GM19035 (cell line): ENCODE data around the gene MEG3.
"Not testable (repeated sequence)": the region's sequence is repeated elsewhere in the genome, so short reads cannot be mapped to it uniquely, and the experiment has no call there.

Experiments
- ATAC-seq: cut with Tn5 transposase; IDR thresholded peaks from one replicate; pipeline ENCODE4 v1.9.1; 2021; ENCODE audit not compliant: unreplicated experiment

The MEG3 gene

DNA sequence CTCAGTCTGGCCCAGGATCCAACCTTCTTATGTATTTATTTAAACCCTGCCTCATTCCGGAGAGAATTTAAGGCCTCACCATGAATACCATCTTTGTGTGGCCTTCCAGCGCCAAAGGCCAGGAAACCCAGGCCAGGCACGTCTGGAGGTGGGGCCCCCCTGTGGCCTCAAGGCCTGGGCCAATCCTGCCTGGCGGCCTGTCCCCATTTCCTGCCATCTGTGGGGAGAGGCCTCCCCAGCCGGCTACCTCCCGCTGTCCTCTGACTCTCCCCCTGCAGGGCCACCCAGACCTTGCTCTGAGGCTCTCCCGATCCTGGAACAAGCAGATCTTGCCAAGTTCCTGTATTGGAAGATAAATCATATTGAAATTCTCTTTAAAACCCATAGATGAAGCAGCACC lies 37.4 kb upstream of the MEG3 start:
- no peak for ATAC-seq

DNA sequence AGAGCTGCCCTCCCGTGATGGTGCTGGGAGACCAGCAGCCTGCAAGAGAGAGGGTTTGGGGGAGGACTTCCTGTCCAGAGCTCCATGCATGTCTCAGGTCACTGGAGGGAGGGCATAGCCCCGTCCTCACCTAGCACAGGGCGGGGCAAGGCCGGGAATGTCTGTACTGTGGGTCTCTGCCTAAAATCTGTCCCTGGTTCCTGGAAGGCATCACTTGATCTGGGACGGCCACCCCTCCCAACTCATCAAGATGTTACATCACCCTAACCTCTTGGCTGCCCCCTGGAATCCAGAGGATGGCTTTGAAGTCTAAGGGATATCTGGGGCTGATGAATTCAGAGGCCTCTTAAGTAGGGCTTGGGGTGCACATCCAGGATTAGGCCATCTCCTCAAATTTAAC lies 37.0 kb upstream of the MEG3 start:
- no peak for ATAC-seq

DNA sequence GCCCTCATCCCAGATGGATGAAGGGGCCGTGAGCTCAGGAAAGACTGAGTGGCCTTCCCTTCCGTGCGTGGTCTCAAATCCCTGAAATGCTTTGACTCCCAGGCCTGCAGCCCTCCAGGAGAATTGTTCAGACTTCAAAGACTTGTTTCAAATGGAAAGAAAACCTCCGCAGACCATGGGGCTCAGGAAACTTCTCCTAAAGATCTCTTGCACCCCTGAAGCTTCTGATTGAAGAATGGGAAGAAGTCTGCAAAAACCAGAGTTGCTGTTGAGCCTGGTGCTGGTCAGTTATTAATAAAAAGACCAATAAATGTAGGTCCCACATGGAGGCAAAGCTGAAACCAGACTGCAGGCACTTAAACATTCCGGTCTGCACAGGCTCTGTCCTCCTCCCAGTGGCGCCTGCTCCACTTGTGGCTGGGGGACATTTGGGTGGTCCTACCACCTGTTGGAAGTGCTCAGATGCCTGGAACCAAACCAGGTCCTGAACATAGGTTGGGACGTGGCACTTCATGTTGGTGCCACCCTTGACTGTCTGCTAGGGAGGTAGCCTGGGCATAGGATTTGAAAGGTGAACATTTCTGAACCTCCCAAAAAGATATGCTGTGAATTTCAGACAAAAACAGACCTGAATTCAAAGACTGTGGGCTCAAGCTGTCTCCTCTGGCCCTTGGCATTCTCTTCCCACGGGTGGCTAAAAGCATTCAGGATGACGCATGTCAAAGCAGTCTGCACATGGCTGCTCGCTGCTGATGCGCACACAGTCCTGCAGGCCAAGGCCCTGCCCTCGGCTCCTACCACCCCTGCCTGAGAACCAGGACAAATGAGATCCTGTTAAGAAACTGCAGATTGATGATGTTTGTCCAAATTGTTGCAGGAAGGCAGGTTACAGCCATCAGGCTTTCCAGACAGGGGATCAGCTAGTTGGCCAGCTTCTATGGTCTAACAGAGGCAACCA lies 36.2 kb upstream of the MEG3 start:
- no peak for ATAC-seq

DNA sequence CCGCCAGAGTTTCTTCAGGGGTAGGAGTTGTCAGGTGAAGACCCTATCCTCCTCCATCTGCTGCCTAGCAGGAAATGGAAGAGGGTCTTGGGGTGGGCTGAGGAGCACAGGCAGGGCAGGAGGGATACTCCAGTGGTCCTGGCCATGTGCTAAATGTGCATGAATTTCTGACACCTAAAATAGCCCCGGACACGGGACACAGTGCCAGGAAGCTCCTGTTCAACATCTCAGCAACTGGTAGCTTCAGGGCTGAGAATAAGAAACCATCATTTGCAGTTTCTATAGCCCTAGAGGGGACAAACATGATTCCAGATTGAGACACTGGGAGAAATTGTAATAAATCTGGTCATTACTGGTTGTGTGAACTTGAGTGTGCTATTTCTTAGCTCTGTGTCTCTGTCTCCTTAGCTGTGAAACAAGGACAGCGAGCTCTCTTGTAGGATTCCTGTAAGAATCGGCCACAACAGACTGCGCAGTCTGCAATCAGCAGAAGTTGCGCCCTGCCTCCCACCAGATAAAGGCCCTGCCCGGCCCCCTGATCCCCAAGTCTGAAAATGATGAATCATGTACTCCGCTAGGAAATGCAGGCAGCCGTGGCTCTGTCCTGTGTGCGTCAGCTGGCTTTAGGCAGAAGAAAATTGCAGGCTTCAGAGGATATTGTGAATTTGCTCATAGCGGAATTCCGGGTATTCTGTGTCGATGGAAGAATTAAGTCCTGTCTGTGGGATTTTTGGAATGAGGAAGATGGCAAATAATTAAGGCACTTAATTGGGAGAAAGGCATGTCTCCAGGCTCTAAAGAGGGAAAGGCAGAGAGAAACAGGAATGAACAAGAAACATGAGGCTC lies 35.2 kb upstream of the MEG3 start:
- ATAC-seq = no peak

DNA sequence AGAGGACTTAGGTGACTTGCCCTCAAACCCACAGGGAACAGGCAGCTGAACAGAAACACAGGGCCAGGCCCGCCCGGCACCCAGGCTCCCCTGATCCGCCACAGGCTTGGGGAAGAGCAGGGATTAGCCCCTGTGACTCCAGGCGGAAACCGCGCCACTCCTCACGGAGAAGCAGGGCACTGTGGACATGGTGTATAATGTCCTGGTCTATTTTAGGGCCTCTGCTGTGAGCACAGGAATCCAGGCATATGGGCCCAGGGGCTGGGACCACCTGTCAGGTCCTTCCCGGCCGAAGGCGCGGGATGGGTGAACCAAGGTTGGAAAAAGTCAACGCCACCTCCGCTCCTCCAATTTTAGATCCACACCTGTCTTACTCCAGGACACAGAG lies 34.6 kb upstream of the MEG3 start:
- no peak for ATAC-seq

DNA sequence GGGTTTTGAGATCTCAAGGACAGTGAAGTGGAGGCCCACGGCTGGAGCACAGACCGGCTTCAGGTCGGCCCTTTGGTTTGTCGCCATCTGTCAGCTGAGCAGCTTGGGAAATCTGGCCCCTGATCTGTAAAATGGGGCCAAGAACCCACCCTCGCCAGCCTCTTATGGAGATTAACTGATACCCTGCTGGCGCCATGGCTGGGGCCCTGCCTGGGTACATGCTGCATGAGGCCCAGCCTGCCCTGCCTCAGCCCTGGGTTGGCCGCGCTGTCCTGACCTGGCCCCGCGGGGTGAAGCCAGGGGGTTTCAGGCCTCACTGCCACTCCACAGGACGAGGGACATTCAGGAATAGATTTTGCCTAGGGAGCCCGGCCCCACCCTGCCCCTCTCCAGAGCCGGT lies 33.9 kb upstream of the MEG3 start:
- no peak for ATAC-seq

DNA sequence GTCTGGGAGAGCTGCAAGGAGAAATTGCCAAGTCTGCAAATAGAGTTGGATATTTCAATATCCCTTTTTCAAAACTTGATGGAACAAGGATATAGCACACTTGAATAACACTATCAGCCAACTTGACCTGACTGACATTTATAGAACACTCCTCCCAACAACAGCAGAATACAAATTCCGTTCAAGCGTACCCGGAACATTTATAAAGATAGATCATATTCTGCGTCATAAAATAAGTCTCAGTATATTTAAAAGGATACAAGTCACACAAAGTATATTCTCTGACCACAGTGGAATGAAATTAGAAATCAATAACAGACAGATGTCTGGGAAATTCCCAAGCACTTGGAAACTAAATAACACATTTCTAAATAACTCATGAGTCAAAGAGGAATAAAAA lies 29.0 kb upstream of the MEG3 start:
- no peak for ATAC-seq

DNA sequence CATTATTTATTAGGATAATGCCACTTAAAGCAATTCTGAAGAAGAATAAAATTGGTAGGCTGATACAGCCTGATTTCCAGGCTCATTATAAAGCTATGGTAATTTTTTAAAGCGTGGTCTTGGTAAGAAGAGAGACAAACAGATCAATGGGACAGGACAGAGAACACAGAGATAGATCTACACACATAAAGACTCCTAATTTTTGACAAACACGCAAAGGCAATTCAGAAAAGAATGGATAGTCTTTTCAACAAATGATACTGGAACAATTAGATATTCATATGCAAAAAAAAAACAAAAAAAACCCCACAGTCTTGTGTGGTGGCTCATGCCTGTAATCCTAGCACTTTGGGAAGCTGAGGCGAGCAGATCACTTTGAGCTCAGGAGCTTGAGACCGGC lies 25.9 kb upstream of the MEG3 start:
- ATAC-seq = no peak

DNA sequence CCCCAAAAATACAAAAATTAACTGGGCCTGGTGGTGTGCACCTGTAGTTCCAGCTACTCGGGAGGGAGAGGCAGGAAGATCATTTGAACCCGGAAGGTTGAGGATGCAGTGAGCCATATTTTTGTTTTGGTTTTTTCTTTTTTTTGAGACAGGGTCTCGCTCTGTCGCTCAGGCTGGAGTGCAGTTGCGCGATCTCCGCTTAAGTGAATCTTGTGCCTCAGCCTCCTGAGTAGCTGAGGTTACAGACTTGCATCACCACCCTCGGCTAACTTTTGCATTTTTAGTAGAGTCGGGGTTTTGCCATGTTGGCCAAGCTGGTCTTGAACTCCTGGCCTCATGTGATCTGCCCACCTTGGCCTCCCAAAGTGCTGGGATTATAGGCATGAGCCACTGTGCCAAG lies 24.5 kb upstream of the MEG3 start:
- ATAC-seq = not testable (repeated sequence)

DNA sequence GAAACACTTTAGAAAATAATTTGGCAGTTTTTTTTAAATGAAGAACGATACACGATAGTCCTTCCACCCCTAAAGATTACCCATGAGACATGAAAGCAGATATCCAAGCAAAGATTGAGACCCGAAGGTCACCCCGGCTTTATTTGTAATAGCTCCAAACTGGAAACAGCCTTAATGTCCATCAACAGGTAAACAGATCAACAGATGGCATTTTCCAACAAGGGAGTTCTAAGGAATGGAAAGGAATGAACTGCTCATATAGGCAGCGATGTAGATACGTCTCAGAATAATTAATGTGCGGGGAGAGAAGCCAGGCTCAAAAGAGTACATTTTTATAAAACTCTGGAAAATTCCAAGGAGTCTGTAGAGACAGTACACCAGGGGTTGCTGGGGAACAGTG lies 23.7 kb upstream of the MEG3 start:
- no peak for ATAC-seq

DNA sequence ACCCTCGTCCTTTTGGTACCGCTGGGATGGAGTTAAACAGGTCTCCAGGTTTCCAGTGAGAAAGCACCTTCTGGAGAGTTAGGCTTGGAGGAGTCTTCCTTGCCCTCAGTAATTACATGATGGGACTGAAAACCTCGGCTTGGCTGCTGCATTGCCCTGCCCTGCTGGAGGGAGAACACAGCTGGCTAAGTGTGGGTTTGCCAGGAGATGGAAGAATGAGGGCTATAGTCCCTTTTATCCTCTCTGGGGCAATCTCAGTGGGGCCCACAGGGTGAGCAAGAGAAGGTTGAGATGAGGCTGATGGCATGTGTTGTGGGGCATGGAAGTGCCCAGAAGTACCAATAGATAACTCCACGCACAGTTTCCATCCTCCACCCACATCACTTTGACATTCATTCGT lies 23.2 kb upstream of the MEG3 start:
- ATAC-seq = no peak

DNA sequence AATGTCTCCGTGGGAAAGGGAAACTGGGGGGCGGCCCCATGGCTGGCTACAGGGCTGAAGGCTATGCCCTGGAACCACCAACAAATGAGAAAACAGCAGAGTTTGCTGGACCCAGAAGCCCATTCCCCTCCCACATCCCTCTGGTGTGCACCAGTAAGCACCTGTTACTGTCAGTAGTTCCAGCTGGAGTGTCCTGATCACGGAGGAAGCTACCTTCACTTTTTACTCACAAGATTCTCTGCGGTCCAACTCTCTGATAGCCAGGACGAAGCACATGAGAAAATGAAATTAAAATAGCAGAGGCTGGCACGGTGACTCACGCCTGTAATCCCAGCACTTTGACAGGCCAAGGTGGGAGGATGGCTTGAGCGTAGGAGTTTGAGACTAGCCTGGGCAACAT lies 22.7 kb upstream of the MEG3 start:
- no peak for ATAC-seq

DNA sequence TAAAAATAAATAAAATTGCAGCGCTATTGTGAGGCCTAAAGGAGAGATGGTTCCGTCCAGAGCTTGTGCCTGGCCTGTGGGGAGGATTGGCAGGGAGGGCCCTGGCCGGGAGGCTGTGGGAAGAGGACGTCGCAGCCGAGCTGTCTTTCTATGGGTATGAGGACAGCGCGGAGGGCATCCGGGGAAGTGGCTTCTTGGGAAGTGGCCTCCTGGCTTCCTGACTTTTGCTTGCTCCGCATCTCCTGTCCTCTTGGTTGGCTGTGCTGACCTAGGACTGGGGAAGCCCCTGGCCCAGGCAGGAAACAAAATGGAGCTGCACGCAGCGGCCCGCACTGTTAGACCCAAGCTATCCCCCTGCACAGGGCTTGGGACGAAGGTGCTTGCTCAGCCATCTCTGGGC lies 22.2 kb upstream of the MEG3 start:
- no peak for ATAC-seq

DNA sequence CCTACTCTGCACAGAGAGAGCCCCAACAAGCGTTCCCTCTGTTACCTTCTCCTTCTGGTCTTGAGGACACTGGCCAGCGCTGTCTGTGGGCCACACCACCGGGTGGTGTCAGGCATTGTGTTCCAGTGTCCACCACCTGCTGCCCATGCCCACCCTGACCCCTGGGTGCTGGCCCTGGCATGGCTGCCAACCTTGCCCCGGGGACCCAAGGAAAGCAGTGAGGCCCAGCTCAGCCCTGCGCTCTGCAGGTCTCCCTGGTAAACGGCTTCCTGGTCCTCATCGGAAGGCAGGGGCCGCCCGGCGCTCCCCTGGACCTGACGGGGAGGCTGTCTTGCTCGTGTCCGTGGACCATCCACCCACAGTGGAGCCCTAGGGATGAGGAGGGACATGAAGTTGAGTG lies 21.8 kb upstream of the MEG3 start:
- ATAC-seq = no peak

DNA sequence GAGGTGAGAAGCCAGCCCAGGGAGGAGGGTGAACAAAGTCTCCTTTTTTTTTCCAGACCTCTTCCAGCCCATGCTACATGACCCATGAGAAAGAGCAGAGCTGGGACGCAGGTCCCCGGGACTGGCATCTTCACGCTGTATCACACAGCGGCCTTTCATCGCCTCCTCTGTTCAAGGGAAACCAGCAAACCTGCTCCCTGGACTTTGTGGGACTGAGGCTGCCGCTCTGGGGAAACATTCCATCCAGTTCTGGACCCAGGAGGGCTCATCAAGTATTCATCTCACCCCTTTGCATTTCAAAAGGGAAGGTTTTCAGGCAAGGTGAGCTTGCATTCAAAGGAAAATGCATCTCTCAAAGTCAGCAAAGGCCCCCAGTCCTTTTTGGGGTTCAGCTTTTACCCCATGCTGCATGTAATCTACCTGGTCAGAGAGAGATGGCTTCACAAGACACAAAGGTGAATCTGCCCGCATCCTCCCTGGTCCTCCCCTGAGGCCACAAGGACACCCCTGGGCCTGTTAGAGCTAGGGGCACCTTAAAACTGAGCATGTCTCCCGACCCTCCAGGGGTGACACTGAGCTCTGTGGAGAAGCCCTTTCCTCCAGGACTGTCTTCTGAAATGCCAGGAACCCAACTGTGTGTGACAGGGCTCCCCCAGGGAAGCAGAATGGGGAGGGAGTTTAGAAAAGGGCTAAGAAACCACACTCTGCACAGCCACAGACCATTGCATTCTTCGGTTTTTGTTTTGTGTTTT lies 21.2 kb upstream of the MEG3 start:
- ATAC-seq = no peak

DNA sequence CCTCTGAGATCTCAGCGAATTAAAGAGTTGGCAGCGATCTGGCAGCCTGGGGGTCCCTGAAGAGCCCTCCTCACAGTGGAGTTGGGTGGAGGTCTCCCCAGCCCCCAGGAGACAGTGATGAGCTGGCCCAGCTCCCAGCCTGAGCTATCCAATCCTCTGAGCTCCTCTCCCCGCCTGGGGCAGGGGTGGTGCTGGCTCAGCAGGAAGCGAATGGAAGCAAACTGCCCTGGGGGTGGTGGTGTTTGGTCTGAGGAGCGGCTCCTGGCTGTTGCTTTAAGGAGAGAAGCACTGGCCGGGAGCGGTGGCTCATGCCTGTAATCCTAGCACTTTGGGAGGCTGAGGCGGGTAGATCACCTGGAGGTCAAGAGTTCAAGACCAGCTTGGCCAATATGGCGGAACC lies 19.5 kb upstream of the MEG3 start:
- no peak for ATAC-seq

DNA sequence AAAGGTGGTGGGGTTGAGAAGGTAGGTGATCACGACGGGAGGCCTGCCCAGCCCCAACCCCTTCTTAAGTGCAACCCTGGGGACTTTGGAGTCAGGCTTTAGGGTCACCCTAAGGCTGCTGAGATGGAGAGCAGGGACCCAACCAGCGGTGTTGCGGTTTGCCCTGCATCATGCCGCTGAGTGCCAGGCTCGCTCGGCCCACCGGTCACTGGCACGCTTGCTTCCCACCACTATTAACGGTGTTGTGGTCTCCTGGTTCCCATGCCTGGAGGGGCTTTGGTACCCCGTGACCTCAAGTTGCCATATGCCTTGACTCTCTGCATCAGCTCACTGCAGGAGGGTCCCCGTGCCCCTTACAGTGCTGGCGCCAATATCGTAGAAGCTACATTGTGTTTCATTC lies 18.4 kb upstream of the MEG3 start:
- ATAC-seq = no peak

DNA sequence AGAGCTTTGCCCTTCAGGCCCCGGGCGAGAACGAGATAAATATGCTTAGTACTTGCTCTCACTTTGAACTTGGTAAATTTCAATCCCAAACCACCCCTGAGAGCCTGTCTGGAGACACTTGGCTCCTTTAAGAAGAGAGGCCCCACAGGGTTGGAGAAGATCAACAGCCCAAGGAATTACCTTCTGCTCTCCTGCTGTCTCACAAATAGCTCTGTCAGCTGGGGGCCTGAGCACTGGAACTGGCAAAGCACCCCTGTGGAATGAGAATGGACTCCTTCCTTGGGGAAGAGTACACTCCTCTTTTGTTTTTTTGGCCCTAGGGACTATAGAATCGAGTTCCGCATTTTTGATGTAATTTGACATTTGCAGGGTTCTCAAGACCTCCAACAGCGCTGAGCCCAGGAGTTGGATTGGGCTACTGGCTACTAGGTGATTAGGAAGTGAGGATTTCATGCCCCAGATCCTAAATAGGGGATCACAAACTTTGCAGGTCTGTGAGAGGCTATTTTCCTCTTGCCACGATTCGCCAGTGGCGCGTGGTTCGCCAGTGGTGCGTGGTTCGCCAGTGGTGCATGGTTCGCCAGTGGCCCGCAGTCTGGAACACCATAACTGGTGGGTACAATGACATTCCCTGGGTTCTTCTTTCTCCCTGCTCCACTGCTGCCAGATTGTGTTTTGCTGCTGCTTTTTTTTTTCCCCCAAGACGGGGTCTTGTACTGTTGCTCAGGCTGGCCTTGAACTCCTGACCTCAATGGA lies 17.8 kb upstream of the MEG3 start:
- ATAC-seq = no peak

DNA sequence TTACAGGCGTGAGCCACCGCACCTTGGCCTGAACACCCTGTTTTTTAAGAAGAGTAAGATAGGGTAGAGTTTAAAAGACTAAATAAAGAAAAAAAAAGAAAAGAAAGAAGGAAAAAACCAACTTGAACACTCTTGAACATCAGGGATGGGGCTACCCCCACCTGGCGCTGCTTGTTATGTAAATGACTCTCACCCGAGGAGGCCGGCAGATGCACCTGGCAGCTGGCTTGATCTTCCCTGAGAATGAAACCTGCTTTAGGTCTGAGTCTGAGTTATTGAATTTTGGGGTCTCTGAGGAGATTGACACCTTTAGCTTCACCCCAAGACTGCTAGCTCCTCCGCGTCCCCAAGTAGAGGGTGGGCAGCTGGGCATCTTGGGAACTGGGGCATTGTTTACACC lies 15.5 kb upstream of the MEG3 start:
- no peak for ATAC-seq

DNA sequence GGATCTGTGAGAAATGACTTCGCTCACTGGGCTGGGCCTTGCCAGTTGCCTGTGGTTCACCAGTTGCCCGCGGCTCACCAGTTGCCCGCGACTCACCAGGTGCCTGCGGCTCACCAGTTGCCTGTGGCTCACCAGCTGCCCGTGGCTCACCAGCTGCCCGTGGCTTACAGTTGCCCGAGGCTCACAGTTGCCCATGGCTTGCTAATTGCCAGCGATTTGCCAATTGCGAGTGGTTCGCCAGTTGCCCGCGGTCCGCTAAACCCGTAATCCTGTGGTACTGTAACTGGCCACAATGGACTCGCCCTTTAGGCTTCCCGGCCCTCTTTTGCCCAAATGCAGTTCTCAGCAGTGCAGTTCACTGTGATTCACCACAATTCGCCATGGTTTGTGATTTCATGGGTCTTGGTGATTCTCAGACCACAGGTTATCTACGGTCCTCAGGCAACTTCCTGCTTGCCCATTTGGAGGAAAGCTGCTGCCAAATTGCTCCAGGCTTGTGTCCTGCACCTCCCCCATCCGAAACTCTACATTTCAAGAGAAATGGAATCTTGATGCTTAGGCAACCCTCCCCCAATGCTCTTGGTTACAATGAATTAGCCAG lies 15.0 kb upstream of the MEG3 start:
- no peak for ATAC-seq
